Peyer's patch (tissue), 4 donors: ENCODE results near the gene PKN1. TPM values are rescaled to one million over a fixed set of nuclear protein-coding genes. Genes with fewer than 3 reads are reported as not detected.
A peak's percentile ranks its signal among the peaks of the same experiment; 100 is the strongest.

Source experiments
- DNase-seq, 3 donors: peaks; one replicate each; pipeline ENCODE4 v3.0.0-alpha.2; 2017 to 2019
- H3K27ac ChIP-seq, 4 donors: fragments of 200-600 bp; sonication (generic); one replicate each; pipeline ENCODE4 v1.5.1; 2016 to 2019
- H3K27me3 ChIP-seq, 2 donors: fragments of 200-600 bp; sonication (generic); one replicate each; pipeline ENCODE4 v1.5.1; 2019
- H3K36me3 ChIP-seq, 3 donors: fragments of 200-600 bp; sonication (generic); one replicate each; pipeline ENCODE4 v1.5.1; 2016 to 2019
- H3K4me1 ChIP-seq, 4 donors: fragments of 200-600 bp; sonication (generic); one replicate each; pipeline ENCODE4 v1.5.1; 2016 to 2019
- H3K4me3 ChIP-seq, 4 donors: fragments of 200-600 bp; sonication (generic); 1 replicate in 3 of 4; 2 replicates in 1 of 4; pipeline ENCODE4 v1.5.1; 2016 to 2019; ENCODE audit warnings: mild to moderate bottlenecking in 1 of 4
- H3K9me3 ChIP-seq, 4 donors: fragments of 200-600 bp; sonication (generic); one replicate each; pipeline ENCODE4 v1.5.1; 2016 to 2019; ENCODE audit warnings: mild to moderate bottlenecking in 1 of 4
- CTCF ChIP-seq, 6 experiments: fragments of 450-650 bp in 4 of 6; fragments of 200-600 bp in 2 of 6; sonication (generic) in 1 of 6; IDR thresholded peaks; one replicate each; pipeline ENCODE4 v1.5.1; 2017 to 2019; ENCODE audit warnings: antibody characterized with exemption in 6 of 6, mild to moderate bottlenecking in 3 of 6, moderate library complexity in 1 of 6
- POLR2A ChIP-seq, 2 donors: fragments of 450-650 bp; IDR thresholded peaks; one replicate each; pipeline ENCODE4 v1.5.1; 2017; ENCODE audit warnings: antibody characterized with exemption in 2 of 2, mild to moderate bottlenecking in 2 of 2, moderate library complexity in 2 of 2
- total RNA-seq, 4 donors: library from RNA; depleted of rRNA; stranded (reverse); fragments of >200 nt; gene quantifications; one replicate each; pipeline ENCODE4 v1.1.0, GENCODE V29; 2016

Gene PKN1
- total RNA-seq, 4 donors from 2014 or later = 13.1 to 140 (median 28.2) TPM

GRCh38 chr19:14470031-14470876, 37.1 kb downstream of the PKN1 start:
- no peaks in the 10 kb centered on the region for H3K9me3 ChIP-seq
- peaks cover 0 to 3% of the 10 kb centered on the region in 2 donors for H3K27me3 ChIP-seq
- TF ChIP-seq POLR2A (IDR thresholded peaks at IDR 0.05) = no peak
- TF ChIP-seq CTCF (IDR thresholded peaks at IDR 0.05) = no peak
- peaks cover 0 to 32% (median 16%) of the 10 kb centered on the region in 4 donors for H3K4me1 ChIP-seq
- peaks cover 0 to 45% (median 0%) of the 10 kb centered on the region in 3 donors for H3K36me3 ChIP-seq
- H3K27ac ChIP-seq = no peak overlapping the region
- no peak for DNase-seq
- no peak overlapping the region for H3K4me3 ChIP-seq

GRCh38 chr19:14471436-14472187, 38.5 kb downstream of the PKN1 start:
- DNase-seq = no peak
- TF ChIP-seq CTCF (IDR thresholded peaks at IDR 0.05) (no peak), POLR2A (IDR thresholded peaks at IDR 0.05) (no peak)
- peak overlapping the region in 1 of 4 donors; percentile 25 for H3K27ac ChIP-seq
- H3K27me3 ChIP-seq = peaks cover 0 to 3% of the 10 kb centered on the region in 2 donors
- H3K4me1 ChIP-seq = peaks cover 0 to 37% (median 18%) of the 10 kb centered on the region in 4 donors
- peak overlapping the region in 2 of 4 donors; percentile 28 to 35 for H3K4me3 ChIP-seq
- peaks cover 0 to 32% (median 0%) of the 10 kb centered on the region in 3 donors for H3K36me3 ChIP-seq
- H3K9me3 ChIP-seq = no peaks in the 10 kb centered on the region

- peak overlapping the region in 3 of 4 donors; percentile 28 to 39 (median 35) for H3K4me3 ChIP-seq
- DNase-seq = peak; percentile 77 to 87 (median 82)
- H3K27me3 ChIP-seq = peaks cover 0 to 3% of the 10 kb centered on the region in 2 donors
- peaks cover 0 to 34% (median 0%) of the 10 kb centered on the region in 3 donors for H3K36me3 ChIP-seq
- H3K9me3 ChIP-seq = no peaks in the 10 kb centered on the region
- peaks cover 0 to 39% (median 18%) of the 10 kb centered on the region in 4 donors for H3K4me1 ChIP-seq
- H3K27ac ChIP-seq = peak overlapping the region in 1 of 4 donors; percentile 25
- TF ChIP-seq CTCF (IDR thresholded peaks at IDR 0.05) = peak; percentile 90 to 99 (median 93)
- TF ChIP-seq POLR2A (IDR thresholded peaks at IDR 0.05) = no peak
Observed at GRCh38 chr19:14472202-14472938, 39.3 kb downstream of the PKN1 start.

- peaks cover 0 to 35% (median 0%) of the 10 kb centered on the region in 3 donors for H3K36me3 ChIP-seq
- H3K27ac ChIP-seq = no peak overlapping the region
- no peaks in the 10 kb centered on the region for H3K9me3 ChIP-seq
- H3K4me1 ChIP-seq = peaks cover 0 to 43% (median 18%) of the 10 kb centered on the region in 4 donors
- TF ChIP-seq CTCF (IDR thresholded peaks at IDR 0.05) (no peak), POLR2A (IDR thresholded peaks at IDR 0.05) (no peak)
- peak overlapping the region in 3 of 4 donors; percentile 9 to 36 (median 34) for H3K4me3 ChIP-seq
- H3K27me3 ChIP-seq = peaks cover 0 to 3% of the 10 kb centered on the region in 2 donors
- no peak for DNase-seq
Observed at GRCh38 chr19:14473073-14473977, 40.2 kb downstream of the PKN1 start.
